HG03139 (cell line): ENCODE measurements around the gene VIM.
"Not testable (repeated sequence)": the region's sequence is repeated elsewhere in the genome, so short reads cannot be mapped to it uniquely, and the experiment has no call there.

ENCODE experiments used
- ATAC-seq: cut with Tn5 transposase; IDR thresholded peaks from one replicate; pipeline ENCODE4 v1.9.1; 2021; ENCODE audit not compliant: unreplicated experiment

The VIM gene

DNA sequence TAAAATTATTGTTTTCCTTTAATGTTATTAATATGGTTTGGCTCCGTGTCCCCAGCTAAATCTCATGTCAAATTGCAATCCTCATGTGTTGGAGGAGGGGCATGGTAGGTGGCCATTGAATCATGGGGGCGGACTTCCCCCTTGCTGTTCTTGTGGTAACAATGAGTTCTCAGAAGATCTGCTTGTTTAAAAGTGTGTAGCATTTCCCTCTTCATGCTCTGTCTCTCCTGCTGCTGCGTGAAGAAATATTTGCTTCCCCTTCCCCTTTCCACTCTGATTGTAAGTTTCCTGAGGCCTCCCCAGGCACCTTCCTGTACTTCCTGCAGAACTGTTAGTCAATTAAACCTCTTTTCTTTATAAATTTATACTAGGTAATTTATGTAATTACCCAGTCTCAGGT is 27.5 kb downstream of the VIM start:
- ATAC-seq: no peak

DNA sequence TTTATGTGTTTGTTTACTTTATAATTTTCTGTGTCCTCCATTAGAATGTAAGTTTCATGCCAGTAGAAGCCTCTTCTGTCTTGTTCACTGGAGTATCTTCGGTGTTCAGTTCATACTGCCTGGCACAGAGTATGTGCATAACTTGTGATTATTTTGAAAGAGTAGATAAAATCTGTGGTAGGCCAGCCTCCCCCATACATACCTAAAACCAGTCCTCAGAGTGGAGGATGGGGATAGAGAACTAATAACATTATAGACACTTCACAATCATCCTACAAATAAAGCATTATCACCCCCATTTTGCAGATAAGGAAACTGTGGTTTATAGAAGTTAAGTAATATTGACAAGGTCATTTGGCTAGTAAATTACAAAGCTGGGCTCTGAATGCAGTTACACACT is 28.0 kb downstream of the VIM start:
- ATAC-seq: no peak

DNA sequence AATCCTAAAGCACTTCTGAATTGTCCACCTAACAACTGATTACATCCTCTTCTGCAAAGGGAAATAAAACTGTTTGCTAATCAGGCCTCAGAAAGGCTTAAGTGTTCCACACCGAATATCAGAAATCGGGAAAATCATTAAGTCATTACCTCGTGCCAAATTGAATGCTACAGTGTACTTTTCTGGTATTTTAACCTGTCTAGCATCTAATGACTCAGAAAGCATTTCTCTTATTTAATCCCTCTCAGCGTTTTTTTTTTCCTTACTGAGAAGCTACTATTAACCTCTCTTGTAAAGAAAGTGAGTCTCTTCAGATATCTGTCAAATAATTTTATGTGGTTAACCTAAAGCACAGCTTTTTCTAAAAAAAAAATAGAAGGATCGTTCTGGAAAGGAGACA is 28.6 kb downstream of the VIM start:
- ATAC-seq: no peak

DNA sequence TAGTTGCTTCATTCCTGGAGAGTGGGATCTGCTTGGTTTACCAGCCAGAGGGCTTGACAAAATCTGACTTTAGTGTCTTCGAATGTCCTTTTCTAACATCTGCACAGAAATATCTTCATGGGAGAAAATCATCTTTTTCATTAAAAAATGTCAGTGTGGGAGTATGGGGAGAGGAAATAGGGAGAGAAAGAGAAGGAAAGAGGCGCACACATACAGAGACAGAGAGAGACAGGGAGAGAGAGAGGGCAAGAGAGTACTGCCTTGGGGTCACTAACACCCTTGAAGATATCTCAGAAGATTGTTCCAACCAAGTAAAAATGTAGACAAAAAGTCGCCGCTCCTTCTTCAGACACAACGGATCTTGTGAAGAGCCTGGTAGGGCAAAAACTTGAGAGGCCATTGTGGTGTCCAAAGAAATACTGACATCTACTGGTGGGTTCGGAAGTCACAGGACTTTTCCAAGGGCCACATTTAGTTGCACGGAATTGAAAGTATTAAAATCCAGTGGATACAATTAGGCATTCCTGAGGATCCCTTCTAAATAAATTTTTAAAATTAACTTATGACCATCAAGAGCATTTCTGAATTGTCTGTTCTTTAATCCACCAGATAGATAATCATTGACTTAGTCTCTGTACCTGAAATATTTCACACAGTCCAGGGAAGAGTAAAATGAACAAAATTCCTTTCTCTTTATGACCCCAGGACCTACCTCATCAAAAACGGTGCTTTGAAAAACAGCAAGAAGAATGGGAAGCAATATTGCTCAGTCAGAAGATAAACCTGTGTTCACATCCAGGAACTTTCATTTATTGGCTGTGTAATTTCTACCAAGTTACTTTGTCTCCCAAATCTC is 29.7 kb downstream of the VIM start:
- ATAC-seq: peak; percentile 71

DNA sequence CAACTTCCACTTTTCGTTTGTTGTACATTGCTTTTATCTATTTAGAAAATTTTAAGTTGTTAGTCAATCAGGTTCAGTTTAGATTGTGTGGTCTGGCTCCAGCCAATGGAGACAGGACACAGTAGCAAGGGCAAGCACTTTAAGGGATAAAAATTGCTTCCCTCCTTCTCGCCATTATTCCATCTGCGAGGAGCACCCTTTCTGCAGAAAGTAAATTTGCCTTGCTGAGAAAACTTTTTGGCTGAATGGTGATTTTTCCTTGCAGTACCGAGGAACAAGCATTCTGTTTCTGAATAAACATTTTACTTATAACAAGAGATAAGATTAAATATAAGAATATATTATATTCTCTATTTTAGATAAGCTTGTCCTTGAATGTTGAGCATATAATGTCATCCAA is 34.5 kb downstream of the VIM start:
- no peak for ATAC-seq

DNA sequence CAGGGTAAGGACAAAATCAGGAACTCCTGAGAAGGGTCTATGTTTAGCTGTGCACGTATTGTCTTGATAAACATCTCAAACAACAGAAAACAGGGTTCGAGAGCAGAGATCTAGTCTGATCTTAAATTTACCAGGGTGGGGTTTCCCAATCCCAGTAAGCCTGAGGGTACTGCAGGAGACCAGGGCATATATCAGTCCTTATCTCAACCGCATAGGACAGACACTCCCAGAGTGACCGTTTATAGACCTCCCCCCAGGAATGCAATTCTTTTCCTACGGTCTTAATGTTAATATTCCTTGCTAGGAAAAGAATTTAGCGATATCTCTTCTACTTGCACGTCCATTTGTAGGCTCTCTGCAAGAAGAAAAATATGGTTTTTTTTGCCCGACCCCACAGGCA is 35.5 kb downstream of the VIM start:
- no peak for ATAC-seq

DNA sequence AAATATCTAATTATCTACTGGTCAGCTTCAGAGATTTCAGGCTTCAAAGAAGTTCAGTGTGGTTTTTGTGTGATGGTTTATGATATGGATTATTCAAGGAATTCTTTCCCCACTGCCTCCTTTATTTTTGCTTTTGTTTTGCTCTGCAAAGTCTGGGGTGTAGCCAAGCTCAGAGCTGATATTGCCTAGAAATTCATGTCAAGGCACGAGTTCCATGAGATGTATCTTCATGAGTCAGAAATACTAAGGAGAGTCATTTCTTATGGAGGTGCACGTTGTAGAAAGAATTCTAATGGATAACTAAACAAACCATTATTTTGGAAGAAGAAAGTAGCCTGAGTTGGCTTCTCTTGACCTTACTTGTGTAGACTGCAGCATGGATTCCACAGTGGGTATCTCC is 37.4 kb downstream of the VIM start:
- no peak for ATAC-seq

DNA sequence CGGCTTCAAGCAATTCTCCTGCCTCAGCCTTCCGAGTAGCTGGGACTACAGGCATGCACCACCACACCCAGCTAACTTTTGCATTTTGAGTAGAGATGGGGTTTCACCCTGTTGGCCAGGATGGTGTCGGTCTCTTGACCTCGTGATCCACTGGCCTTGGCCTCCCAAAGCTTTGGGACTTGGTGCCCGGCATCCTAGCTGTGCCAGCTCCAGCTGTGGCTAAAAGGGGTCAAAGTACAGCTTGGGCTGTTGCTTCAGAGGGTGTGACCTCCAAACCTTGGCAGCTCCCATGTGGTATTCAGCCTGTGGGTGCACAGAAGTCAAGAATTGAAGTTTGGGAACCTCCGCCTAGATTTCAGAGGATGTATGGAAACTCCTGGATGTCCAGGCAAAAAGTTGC is 38.5 kb downstream of the VIM start:
- not testable (repeated sequence) for ATAC-seq

DNA sequence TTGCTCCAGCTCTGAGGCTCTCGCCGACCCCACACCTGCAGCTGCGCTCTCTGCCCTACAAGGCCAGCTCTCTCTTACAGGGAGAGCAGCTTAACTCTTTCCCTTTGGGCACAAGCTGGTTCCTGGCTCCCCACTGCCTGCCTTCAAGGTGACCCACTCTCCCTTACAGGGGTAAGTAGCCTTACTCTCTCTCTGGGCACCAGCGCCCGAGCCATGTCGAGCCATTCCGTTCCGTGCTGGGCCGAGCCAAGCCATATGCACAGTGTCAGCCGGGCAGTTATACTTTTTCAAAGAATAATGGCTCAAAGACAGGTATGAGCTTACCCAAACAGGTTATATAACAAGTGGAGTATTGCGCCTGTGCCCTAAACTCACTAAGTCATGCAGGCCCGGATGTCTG is 44.6 kb downstream of the VIM start:
- ATAC-seq: no peak

DNA sequence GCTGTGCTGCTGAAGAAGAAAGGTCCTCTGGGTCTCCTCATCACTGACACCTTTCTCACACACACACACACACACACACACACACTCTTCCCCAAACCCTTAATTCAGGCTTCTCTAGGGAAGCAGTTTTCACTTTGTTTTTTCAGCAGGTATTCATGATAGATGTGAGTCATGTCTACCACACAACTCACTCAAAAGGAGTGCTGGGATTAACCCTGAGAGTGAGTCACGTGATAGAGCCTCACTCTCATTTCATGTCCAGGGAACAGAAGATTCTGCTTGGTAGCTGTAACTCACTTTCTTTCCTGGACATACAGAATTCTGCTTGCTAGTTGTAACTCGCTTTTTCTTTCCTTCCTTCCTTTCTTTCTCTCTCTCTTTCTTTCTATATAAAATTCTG is 45.4 kb downstream of the VIM start:
- ATAC-seq: no peak

DNA sequence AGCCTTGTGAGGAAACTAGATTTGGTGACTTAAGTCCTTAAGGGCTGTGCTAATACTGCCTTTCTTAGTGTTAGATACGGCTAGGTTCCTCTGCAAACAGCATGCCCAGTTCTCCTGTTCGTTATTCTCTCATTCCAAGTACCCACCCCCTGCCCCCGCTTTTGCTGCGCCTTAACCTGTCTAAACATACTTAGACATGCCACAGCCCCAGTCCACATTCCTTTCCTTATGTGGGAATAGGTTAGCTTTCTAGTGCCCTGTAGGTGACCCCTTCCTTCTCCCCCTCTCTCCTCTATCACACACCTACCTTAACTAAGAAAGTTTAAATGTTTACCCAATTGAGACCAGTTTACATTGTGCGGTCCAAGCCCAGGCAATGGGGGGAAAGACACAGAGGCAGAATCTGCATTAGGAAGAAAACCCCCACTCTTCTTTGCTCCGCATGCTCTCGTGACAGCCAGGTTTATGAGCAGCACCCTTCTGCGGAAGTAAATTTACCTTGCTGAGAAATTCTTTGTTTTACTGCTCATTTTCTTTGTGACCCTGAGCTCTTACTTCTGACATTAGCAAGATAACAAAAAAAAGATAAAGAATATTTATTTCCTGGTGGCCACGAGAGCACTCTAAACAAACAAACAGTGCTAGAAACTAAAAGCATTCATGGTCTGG is 48.8 kb downstream of the VIM start:
- ATAC-seq: no peak

DNA sequence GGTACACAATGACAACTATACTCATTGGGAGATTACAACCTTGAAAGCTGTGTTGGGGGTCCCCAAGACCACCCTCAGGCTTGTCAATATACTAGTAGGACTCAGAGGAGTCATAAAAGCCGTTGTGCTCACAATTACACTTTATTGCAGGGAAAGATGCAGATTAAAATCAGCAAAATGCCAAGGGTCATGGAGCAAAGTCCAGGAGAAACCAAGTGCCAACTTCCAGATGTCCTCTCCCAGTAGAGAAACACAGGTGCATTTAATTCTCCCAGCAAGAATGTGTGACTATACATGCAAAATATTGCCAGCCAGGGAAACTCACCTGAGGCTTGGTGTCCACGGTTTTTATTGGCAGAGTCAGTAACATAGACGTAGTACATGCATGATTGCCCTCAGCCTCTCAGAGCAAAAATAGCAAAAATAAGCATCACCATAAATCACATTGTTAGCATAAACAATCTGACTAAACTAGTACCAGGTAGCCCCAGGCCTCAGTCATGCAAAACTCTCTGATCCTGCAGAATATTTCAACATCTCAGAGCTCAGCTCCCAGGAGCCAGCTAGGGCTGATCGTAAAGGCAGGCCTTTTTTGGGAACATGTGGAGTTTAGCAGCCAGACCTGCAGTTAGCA is 50.7 kb downstream of the VIM start:
- no peak for ATAC-seq

DNA sequence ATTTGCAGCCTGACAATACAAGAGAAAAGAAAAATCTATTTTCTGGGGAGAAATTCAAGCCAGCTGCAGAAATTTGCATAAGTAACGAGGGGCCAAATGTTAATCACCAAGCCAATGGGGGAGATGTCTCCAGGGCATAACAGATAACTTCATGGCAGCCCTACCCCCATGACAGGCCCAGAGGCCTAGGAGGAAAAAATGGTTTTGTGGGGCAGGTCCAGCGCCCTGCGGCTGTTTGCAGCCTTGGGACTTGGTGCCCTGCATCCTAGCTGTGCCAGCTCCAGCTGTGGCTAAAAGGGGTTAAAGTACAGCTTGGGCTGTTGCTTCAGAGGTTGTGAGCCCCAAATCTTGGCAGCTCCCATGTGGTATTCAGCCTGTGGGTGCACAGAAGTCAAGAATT is 54.3 kb downstream of the VIM start:
- ATAC-seq: no peak

DNA sequence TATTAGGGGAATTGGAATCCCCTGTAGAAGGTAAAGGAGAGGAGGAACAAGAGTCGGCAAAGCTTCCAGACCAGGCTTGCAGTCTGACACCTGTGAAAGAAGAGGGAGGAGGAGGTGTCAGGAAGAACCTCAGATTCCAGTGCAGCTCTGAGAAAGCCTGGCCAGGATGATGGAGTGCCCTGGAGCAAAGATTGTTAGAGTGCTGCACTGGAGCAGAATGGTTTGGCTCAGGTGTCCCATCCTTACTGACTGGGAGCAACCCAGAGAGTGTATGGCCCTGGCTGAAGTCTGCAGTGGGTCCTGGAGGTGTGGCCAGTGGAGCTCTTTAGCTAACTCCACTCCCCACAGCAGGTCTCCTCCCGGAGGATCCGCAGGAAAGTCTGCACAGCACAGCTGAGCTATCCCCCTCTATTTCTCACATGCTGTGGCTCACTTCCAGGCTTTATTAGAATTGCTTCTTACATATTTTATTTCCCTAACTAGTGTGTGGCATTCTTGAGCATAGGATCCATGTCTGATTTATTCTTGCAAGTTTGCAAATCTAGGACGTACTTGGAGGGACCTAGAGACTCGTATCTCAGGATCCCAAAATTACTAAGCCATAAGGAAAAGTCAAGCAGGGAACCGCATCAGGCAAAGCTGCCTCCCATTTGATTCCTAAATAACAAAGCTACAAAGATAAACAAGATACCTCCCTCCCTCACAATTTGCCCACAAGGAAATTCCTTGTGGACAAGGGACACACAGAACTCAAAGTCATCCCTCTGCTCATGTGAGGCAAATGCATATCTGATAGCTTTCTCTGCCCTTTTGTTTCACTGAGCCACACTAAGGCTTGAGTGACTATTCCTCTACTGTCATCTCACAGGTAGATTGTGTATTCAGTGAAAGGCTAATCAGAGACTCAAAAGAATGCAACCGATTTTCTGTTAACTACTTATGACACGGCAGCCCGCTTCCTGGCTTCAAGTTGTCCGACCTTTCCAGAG is 58.8 kb downstream of the VIM start:
- no peak for ATAC-seq
